Suprapubic skin (tissue), 4 donors: ENCODE results near the gene PAFAH1B1.

ENCODE experiments used
- EP300 ChIP-seq: sonication (generic); formaldehyde crosslinking; IDR thresholded peaks from one replicate; pipeline ENCODE4 v1.6.1; 2017; ENCODE audit warnings: antibody characterized with exemption
- POLR2AphosphoS5 ChIP-seq, 3 donors: sonication (generic); formaldehyde crosslinking; IDR thresholded peaks; one replicate each; pipeline ENCODE4 v1.6.1; 2017; ENCODE audit warnings: antibody characterized with exemption in 3 of 3

DNA sequence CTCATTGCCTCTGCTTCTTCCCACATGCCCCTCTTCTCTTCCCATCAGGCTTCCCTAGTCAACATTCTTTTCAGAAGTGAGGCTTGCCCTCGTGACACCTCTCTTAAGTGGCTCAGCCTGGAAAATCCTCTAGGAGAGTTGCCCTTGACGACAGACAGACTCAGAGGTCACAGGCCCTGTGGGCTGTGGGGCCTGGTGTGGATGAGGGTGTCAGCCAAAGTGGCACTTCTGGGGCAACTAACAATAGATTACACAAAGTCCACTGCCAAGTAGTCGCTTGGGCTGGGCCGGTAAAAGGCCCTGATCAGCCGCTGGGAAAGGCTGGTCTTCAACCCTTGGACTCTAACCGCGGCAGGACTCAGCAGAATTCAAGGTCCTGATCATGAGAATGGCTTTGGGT, 48.1 kb upstream of the PAFAH1B1 start:
- TF ChIP-seq POLR2AphosphoS5 (IDR thresholded peaks at IDR 0.05) (no peak), EP300 (no peak)
